Skeletal muscle satellite cell (primary cell): Measurements from ENCODE around the gene CEACAM16.
A peak's percentile ranks its signal among the peaks of the same experiment; 100 is the strongest.

Experiments
- H3K27me3 ChIP-seq: 2 replicates; pipeline ENCODE4 v1.7.0; 2013; ENCODE audit warnings: low read length; ENCODE audit not compliant: control insufficient read depth, insufficient read depth
- H3K36me3 ChIP-seq: 2 replicates; pipeline ENCODE4 v1.7.0; 2013; ENCODE audit warnings: mild to moderate bottlenecking, control low read depth, low read length; ENCODE audit not compliant: insufficient read depth
- H3K4me1 ChIP-seq: 2 replicates; pipeline ENCODE4 v1.7.0; 2013; ENCODE audit warnings: low read length; ENCODE audit not compliant: control insufficient read depth, insufficient read depth
- H3K4me2 ChIP-seq: 2 replicates; pipeline ENCODE4 v1.7.0; 2013; ENCODE audit warnings: mild to moderate bottlenecking, low read length
- H3K4me3 ChIP-seq: 2 replicates; pipeline ENCODE4 v1.7.0; 2013; ENCODE audit warnings: low read length
- H3K9ac ChIP-seq: 2 replicates; pipeline ENCODE4 v1.7.0; 2013; ENCODE audit warnings: mild to moderate bottlenecking, low read depth, low read length, moderate library complexity
- H3K9me3 ChIP-seq: replicated peaks from 2 replicates; pipeline ENCODE4 v1.7.0; 2013; ENCODE audit warnings: mild to moderate bottlenecking, control low read depth, low read length

CEACAM16 gene

DNA sequence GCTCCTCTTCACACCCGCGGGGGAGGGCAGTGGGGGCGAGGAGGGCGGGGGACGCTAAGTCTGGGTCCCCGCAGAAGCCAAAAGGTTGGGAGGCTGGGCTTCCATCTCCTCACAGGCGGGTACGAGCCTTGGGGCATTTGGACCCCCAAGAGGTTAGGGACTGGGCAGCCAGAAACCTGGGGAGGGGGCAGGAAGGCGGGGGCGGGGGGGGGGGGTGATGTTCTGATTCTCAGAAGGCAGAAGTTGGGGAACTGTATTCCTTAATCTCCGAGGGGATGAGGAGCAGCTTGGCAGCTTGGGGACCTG is 54.6 kb downstream of the CEACAM16 start:
- H3K9me3 ChIP-seq, result no peaks in the 10 kb centered on the region
- H3K27me3 ChIP-seq, result no peaks in the 10 kb centered on the region
- peaks cover 42% of the 10 kb centered on the region for H3K36me3 ChIP-seq
- peak overlapping the region; percentile 65 for H3K4me3 ChIP-seq
- peaks cover 80% of the 10 kb centered on the region for H3K4me1 ChIP-seq
- H3K9ac ChIP-seq, result peak overlapping the region; percentile 82
- H3K4me2 ChIP-seq, result peak overlapping the region; percentile 95

DNA sequence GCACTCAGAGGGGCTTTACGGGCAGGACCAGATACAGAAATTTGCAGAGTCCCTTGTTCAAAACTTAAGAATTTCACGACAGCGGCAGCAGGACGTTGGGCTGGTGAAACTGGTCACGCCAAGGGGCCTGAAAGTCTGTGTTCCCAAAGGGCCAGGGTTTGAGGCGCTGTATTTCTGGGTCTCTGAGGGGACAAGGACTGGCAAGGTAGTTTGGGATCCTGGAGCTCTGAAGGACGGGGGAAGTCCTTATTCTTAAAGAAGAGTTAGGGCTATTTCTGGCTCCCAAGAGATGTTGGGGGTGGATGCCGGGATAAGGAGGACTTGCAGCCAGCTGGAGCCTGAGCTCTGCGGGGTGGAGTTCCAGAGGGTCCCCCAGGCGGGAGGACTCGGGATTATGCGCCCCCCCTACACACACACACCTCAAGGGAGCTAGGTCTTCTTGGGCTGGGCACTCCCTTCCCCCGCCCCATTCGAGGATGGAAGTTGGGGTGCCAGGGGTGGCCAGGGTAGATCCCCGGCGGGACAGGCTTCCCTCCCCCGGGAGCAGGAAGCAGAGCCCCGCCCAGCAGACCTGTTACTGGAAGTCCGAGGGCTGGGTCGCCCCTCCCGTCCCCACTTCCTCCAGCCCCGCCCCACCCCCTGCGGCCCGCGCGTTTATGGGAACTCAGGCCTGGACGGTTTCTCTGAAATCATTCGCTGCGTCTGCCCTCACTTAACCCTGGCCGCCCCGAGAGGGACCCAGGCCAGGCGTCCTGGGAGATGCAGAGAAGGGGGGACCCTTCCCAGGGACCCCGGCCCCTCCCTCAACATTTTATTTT is 55.2 kb downstream of the CEACAM16 start:
- H3K27me3 ChIP-seq, result no peaks in the 10 kb centered on the region
- H3K36me3 ChIP-seq, result peaks cover 44% of the 10 kb centered on the region
- peak overlapping the region; percentile 65 for H3K4me3 ChIP-seq
- peaks cover 81% of the 10 kb centered on the region for H3K4me1 ChIP-seq
- no peaks in the 10 kb centered on the region for H3K9me3 ChIP-seq
- H3K4me2 ChIP-seq, result peak overlapping the region; percentile 95
- peak overlapping the region; percentile 82 for H3K9ac ChIP-seq

DNA sequence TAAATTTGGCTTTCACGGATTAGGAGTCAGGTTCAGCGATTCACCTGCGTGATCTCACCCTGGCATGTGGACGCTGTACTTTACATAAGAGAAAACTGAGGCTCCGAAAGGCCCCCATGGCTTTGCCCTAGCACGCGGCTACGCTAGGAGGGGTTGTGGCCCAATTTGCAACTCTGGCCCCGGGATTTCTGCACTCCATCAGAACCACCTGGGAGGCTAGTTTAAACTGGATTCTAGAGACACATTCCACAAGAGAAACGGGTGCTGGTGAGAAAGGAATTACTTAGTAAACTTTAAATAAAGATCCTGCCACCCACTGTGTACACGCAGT is 55.8 kb downstream of the CEACAM16 start:
- Histone ChIP-seq H3K4me3 (peak overlapping the region; percentile 65), H3K9me3 (no peaks in the 10 kb centered on the region), H3K27me3 (no peaks in the 10 kb centered on the region), H3K4me1 (peaks cover 77% of the 10 kb centered on the region), H3K4me2 (peak overlapping the region; percentile 95), H3K9ac (peak overlapping the region; percentile 82), H3K36me3 (peaks cover 49% of the 10 kb centered on the region)

DNA sequence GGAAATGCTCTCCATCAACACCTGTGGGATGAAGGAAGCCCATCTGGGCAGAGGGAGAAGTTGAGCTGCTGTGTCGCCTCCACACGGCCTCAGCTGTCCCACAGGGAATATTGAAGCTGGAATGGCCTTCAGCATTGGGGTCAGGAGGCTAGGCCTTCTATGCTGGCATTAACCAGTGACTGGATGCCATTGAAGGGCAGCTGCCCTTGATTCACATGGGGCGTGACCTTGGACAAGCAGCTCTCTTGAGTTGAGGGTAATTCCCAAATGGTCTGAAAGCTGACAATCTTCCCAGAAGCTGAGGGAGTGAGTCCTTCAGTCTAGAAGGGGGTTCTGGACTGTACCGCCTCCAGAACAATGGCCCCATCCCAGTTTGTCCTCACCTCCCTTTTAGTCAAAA is 56.3 kb downstream of the CEACAM16 start:
- peaks cover 72% of the 10 kb centered on the region for H3K4me1 ChIP-seq
- H3K36me3 ChIP-seq, result peaks cover 54% of the 10 kb centered on the region
- H3K9ac ChIP-seq, result no peak overlapping the region

DNA sequence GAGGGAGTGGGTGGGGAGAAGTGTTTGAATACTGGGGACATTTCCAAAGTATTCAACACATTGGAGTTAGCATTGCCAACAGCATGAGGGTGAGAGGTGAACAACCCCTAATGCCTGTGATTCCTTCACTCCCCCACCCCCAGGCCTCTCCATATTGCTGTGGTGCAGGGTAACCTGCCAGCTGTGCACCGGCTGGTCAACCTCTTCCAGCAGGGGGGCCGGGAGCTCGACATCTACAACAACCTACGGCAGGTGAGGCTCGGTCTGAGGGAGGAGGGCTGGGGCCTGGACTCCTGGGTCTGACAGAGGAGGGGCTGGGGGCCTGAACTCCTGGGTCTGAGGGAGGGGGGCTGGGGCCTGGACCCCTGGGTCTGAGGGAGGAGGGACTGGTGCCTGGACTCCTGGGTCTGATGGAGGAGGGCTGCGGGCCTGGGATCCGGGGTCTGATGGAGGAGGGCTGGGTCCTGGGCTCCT is 57.2 kb downstream of the CEACAM16 start:
- Histone ChIP-seq H3K36me3 (peaks cover 53% of the 10 kb centered on the region), H3K27me3 (no peaks in the 10 kb centered on the region), H3K4me2 (no peak overlapping the region), H3K9me3 (no peaks in the 10 kb centered on the region), H3K9ac (no peak overlapping the region), H3K4me1 (peaks cover 69% of the 10 kb centered on the region), H3K4me3 (no peak overlapping the region)

More for the DNA sequence above, 56.3 kb downstream of the CEACAM16 start:
- Histone ChIP-seq H3K4me2 (peak overlapping the region; percentile 95), H3K27me3 (no peaks in the 10 kb centered on the region), H3K4me3 (no peak overlapping the region), H3K9me3 (no peaks in the 10 kb centered on the region)

DNA sequence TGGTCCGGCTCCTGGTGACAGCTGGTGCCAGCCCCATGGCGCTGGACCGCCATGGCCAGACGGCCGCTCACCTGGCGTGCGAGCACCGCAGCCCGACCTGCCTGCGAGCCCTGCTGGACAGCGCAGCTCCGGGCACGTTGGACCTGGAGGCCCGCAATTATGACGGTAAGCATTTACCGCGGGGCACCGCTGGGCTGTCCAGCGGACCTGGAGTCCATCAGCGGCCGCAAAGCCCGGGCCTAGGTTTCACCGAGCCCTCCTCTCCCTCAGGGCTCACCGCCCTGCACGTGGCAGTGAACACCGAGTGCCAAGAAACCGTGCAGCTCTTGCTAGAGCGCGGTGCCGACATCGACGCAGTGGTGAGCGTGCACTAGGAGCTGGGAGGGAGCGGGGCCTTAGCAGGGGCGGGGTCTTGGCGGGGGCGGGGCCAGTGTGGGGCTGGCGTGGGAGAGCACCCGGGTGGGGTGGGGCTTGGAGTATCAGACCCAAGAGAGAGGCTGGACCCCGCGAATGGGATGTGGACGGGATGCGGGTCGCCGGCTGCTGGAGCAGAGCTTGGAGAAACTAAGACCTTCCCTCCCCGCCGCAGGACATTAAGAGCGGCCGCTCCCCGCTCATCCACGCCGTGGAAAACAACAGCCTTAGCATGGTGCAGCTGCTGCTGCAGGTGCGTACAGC is 58.2 kb downstream of the CEACAM16 start:
- no peak overlapping the region for H3K9ac ChIP-seq
- peak overlapping the region; percentile 72 for H3K4me2 ChIP-seq
- peaks cover 65% of the 10 kb centered on the region for H3K4me1 ChIP-seq
- H3K4me3 ChIP-seq, result peak overlapping the region; percentile 49
- H3K9me3 ChIP-seq, result no peaks in the 10 kb centered on the region
- peaks cover 46% of the 10 kb centered on the region for H3K36me3 ChIP-seq
- H3K27me3 ChIP-seq, result no peaks in the 10 kb centered on the region

DNA sequence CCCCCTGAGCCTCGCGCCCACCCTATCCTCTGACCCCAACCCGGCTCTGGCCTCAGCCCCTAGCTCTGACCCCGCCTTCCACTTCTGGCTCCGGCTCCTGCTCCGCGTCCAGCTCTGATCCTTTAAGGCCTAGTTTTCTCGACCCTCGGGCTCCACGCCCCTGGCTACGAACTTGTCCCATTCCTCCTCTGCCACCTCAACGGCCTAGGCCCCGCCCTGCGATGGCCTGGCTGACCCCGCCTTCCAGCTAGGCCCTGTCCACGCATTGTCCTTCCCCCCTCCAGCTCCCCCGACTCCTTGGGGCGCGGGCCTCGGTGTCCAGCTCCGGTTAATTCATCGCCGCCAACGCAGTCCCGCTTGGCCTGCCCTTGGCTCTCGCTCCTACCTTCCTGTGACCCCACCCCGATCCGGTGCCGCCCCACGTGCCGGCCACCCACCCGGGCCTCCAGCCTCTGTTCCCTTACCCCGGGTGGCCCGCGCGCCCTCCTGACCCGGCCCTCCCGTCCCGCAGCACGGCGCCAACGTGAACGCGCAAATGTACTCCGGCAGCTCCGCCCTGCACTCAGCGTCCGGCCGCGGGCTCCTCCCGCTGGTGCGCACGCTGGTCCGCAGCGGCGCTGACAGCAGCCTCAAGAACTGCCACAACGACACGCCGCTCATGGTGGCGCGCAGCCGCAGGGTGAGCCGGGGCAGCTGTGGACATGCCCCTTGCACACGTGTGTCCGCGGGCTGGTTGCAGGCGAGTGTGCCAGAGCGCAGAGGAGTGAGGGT is 59.0 kb downstream of the CEACAM16 start:
- H3K9ac ChIP-seq, result peak overlapping the region; percentile 57
- peak overlapping the region; percentile 49 for H3K4me3 ChIP-seq

DNA sequence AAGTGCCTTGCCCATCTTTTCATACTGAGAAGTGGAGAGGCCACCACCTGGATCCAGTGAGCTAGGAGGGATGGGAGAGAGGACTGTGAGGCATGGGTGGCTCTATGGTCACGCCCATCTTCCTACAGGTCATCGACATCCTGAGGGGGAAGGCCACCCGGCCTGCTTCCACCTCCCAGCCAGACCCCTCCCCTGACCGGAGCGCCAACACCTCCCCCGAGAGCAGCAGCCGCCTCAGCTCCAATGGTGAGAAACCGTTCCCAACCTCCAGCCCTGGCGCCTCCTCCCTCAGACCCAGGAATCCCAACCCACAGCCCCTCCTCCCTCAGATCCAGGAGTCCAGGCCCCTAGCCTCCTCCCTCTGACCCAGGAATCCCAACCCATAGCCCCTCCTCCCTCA is 59.6 kb downstream of the CEACAM16 start:
- H3K4me3 ChIP-seq, result peak overlapping the region; percentile 49
- no peaks in the 10 kb centered on the region for H3K27me3 ChIP-seq
- peaks cover 55% of the 10 kb centered on the region for H3K4me1 ChIP-seq
- peak overlapping the region; percentile 9 for H3K9ac ChIP-seq
- peaks cover 38% of the 10 kb centered on the region for H3K36me3 ChIP-seq
- no peaks in the 10 kb centered on the region for H3K9me3 ChIP-seq
- peak overlapping the region; percentile 72 for H3K4me2 ChIP-seq

More for the DNA sequence above, 59.0 kb downstream of the CEACAM16 start:
- H3K4me2 ChIP-seq, result peak overlapping the region; percentile 72
- H3K36me3 ChIP-seq, result peaks cover 39% of the 10 kb centered on the region
- no peaks in the 10 kb centered on the region for H3K9me3 ChIP-seq
- no peaks in the 10 kb centered on the region for H3K27me3 ChIP-seq
- peaks cover 58% of the 10 kb centered on the region for H3K4me1 ChIP-seq

DNA sequence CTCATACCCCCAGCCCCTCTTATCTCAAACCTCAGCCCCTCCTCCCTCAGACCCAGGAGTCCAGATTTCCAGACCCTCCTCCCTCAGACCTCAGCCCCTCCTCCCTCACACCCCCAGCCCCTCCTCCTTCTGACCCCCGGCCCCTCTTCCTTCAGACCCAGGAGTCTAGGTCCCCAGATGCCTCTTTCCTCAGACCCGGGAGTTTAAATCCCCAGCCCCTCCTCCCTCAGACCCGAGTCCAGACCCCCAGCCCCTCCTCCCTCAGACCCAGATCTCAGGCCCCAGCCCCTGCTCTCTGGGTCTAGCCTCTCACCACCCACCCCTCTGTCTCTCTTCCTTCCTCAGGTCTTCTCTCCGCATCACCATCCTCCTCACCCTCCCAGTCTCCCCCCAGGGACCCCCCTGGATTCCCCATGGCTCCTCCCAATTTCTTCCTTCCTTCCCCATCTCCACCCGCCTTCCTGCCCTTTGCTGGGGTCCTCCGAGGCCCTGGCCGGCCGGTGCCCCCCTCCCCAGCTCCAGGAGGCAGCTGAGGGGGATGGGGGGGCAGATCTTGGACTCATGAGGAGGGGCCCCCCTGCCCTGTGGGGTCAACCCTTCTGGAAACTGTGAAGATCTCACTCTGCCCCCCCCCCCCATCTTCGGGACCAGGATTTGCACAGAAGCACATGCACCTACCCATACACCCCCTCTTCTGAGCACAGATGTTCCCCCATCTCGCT is 60.3 kb downstream of the CEACAM16 start:
- no peaks in the 10 kb centered on the region for H3K9me3 ChIP-seq
- no peak overlapping the region for H3K4me2 ChIP-seq
- H3K4me3 ChIP-seq, result no peak overlapping the region
- H3K36me3 ChIP-seq, result peaks cover 38% of the 10 kb centered on the region
- H3K27me3 ChIP-seq, result no peaks in the 10 kb centered on the region
- H3K9ac ChIP-seq, result no peak overlapping the region
- peaks cover 48% of the 10 kb centered on the region for H3K4me1 ChIP-seq
